Smooth muscle cell (in vitro differentiated cells): ENCODE measurements around the gene GUK1. TPM values are rescaled to one million over a fixed set of nuclear protein-coding genes. Genes with fewer than 3 reads are reported as not detected.
"Not testable (repeated sequence)": the region's sequence is repeated elsewhere in the genome, so short reads cannot be mapped to it uniquely, and the experiment has no call there.

ENCODE experiments used
- DNase-seq: peaks from one replicate; lab custom pipeline; 2025; ENCODE audit not compliant: unreplicated experiment; lab: John Stamatoyannopoulos, UW
- H2AFZ ChIP-seq: fragments of 200-600 bp; sonication (generic); 2 replicates; pipeline ENCODE4 v1.6.0; 2016; ENCODE audit warnings: antibody characterized with exemption, low read depth, mild to moderate bottlenecking
- H3F3A ChIP-seq: fragments of 200-600 bp; sonication (generic); 2 replicates; pipeline ENCODE4 v1.6.0; 2017; ENCODE audit warnings: antibody characterized with exemption, low read depth
- H3K27ac ChIP-seq: fragments of 200-600 bp; sonication (generic); 2 replicates; pipeline ENCODE4 v1.5.1; 2016; ENCODE audit warnings: low read depth, mild to moderate bottlenecking
- H3K27me3 ChIP-seq: fragments of 200-600 bp; sonication (generic); 2 replicates; pipeline ENCODE4 v1.6.1; 2016; ENCODE audit warnings: low read depth, mild to moderate bottlenecking
- H3K36me3 ChIP-seq: fragments of 200-600 bp; sonication (generic); 2 replicates; pipeline ENCODE4 v1.5.1; 2016; ENCODE audit warnings: low read depth
- H3K4me1 ChIP-seq: fragments of 200-600 bp; sonication (generic); 2 replicates; pipeline ENCODE4 v1.5.1; 2016; ENCODE audit warnings: low read depth
- H3K4me2 ChIP-seq: fragments of 200-600 bp; sonication (generic); 2 replicates; pipeline ENCODE4 v1.6.0; 2016; ENCODE audit warnings: mild to moderate bottlenecking
- H3K4me3 ChIP-seq: fragments of 200-600 bp; sonication (generic); 2 replicates; pipeline ENCODE4 v1.5.1; 2016; ENCODE audit warnings: mild to moderate bottlenecking
- H3K79me2 ChIP-seq: fragments of 200-600 bp; sonication (generic); 2 replicates; pipeline ENCODE4 v1.6.0; 2016; ENCODE audit warnings: low read depth, mild to moderate bottlenecking
- H3K9ac ChIP-seq: fragments of 200-600 bp; sonication (generic); 2 replicates; pipeline ENCODE4 v1.6.0; 2016; ENCODE audit warnings: low read depth
- H3K9me3 ChIP-seq: fragments of 200-600 bp; sonication (generic); replicated peaks from 2 replicates; pipeline ENCODE4 v1.5.1; 2016; ENCODE audit warnings: low read depth
- H4K20me1 ChIP-seq: fragments of 200-600 bp; sonication (generic); 2 replicates; pipeline ENCODE4 v1.6.0; 2016; ENCODE audit warnings: low read depth
- WGBS: methylation state at CpG from one replicate; pipeline ENCODE4 v1.1.7; 2016; ENCODE audit warnings: low lambda C conversion rate; 5-methylcytosine and 5-hydroxymethylcytosine counted together
- polyA plus RNA-seq: library from polyadenylated mRNA; unstranded; fragments of >200 nt; fragmentation: Nextera tagmentation; extraction: Ambion mirVana; gene quantifications from 2 replicates; pipeline ENCODE4 v1.2.1, GENCODE V29; 2016
- total RNA-seq: library from RNA; depleted of rRNA; stranded (reverse); fragments of >200 nt; gene quantifications from 2 replicates; pipeline ENCODE4 v1.2.3, GENCODE V29; 2014
- TF ChIP-seq, protein P1 (sequence below): fragments of 200-600 bp; sonication (generic); IDR thresholded peaks from 2 replicates; pipeline ENCODE4 v1.5.1; 2017; ENCODE audit warnings: borderline replicate concordance, mild to moderate bottlenecking, antibody characterized with exemption; ENCODE audit not compliant: insufficient read depth, poor library complexity, severe bottlenecking

Gene GUK1
- total and polyA plus RNA-seq, 2 experiments from 2014 or later: 205 to 465 TPM

DNA sequence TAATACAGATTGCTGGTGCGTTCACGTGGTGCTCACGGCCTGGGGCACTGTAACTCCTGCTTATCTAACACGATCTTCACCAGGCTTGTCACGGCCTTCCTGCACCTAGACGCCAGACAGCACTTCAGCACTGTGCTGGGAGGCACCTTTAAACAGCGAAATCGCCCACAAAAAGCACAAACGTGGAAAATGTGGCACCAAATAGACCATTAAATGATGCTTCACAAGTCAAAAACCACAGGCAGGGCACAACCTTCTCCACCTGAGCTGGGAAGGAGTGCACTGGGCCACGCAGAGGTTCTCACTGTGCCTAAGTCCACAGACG, 45.5 kb downstream of the GUK1 start:
- DNase-seq: no peak
- Histone ChIP-seq H3K27ac (no peak overlapping the region), H4K20me1 (no peaks in the 10 kb centered on the region), H3K4me1 (no peaks in the 10 kb centered on the region), H3K79me2 (no peaks in the 10 kb centered on the region), H3K9me3 (no peaks in the 10 kb centered on the region), H3F3A (no peaks in the 10 kb centered on the region), H3K27me3 (no peaks in the 10 kb centered on the region), H3K9ac (no peak overlapping the region), H3K36me3 (peaks cover 4% of the 10 kb centered on the region), H3K4me3 (no peak overlapping the region), H3K4me2 (no peak overlapping the region), H2AFZ (no peak overlapping the region)
- 65% methylated on average over 11 of the region's 11 CpGs for WGBS
- TF ChIP-seq, protein P1, sequence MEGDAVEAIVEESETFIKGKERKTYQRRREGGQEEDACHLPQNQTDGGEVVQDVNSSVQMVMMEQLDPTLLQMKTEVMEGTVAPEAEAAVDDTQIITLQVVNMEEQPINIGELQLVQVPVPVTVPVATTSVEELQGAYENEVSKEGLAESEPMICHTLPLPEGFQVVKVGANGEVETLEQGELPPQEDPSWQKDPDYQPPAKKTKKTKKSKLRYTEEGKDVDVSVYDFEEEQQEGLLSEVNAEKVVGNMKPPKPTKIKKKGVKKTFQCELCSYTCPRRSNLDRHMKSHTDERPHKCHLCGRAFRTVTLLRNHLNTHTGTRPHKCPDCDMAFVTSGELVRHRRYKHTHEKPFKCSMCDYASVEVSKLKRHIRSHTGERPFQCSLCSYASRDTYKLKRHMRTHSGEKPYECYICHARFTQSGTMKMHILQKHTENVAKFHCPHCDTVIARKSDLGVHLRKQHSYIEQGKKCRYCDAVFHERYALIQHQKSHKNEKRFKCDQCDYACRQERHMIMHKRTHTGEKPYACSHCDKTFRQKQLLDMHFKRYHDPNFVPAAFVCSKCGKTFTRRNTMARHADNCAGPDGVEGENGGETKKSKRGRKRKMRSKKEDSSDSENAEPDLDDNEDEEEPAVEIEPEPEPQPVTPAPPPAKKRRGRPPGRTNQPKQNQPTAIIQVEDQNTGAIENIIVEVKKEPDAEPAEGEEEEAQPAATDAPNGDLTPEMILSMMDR: no peak

DNA sequence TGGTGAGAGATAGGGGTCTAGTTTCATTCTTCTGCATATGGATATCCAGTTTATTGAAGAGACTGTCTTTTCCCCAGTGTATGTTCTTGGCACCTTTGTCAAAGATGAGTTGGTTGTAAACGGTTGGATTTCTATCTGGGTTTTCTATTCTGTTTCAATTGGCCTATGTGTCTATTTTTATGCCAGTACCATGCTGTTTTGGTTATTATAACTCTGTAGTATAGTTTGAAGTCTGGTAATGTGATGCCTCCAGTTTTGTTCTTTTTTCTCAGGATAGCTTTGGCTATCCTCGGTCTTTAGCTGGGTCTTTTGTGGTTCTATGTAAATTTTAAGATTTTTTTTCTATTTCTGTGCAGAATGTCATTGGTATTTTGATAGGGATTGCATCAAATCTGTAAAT, 48.2 kb downstream of the GUK1 start:
- not testable (repeated sequence) for H3K79me2 ChIP-seq, H3F3A ChIP-seq, H3K4me1 ChIP-seq, H3K27ac ChIP-seq, H3K9me3 ChIP-seq, H3K36me3 ChIP-seq, DNase-seq, H3K4me2 ChIP-seq, H2AFZ ChIP-seq, H4K20me1 ChIP-seq, H3K27me3 ChIP-seq, H3K4me3 ChIP-seq, H3K9ac ChIP-seq
- 88% methylated on average over 2 of the region's 2 CpGs for WGBS

DNA sequence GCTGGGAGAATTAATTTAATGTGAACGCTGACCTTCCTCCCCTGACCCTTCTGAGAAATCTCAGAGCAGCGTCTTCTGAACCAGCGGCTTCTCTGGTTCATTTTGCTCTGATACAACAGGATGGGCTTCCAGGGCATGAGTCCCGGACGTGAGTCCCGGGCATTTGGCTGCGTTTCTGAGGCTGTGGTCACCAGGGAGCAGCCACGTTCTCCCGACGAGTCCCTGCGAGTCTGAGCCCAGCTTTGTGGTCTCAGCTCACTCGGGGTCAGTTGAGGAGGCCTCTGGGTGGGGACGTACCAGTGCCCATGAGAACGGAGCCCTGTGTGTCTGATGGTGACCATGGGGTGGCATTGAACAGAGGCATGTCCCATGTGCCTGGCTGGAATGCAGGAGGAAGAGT, 50.1 kb downstream of the GUK1 start:
- Histone ChIP-seq H3K27ac (no peak overlapping the region), H3K4me2 (no peak overlapping the region), H3K9me3 (no peaks in the 10 kb centered on the region), H4K20me1 (no peaks in the 10 kb centered on the region), H3K4me3 (no peak overlapping the region), H3K36me3 (peaks cover 4% of the 10 kb centered on the region), H2AFZ (no peak overlapping the region), H3K9ac (no peak overlapping the region), H3K79me2 (no peaks in the 10 kb centered on the region), H3K27me3 (no peaks in the 10 kb centered on the region), H3F3A (no peaks in the 10 kb centered on the region), H3K4me1 (no peaks in the 10 kb centered on the region)
- WGBS: 85% methylated on average over 14 of the region's 14 CpGs
- DNase-seq: no peak
- TF ChIP-seq, protein P1: no peak

DNA sequence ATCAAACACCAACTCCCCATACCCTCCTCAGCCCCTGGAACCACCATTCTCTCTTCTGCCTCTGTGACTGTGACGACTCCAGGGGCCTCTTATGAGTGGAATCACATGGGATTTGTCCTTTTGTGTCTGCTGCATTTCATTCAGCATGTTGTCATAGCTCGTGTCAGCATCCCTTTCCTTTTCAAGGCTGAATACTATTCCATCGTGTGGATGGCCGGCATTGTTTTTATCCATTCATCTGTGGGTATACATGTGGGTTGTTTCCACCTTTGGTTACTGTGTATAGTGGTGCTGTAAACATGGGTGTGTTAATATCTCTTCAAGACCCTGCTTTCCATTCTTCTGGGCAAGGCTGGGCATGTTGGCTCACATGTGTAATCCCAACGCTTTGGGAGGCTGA, 50.7 kb downstream of the GUK1 start:
- TF ChIP-seq, protein P1: no peak
- no peak overlapping the region for H3K4me2 ChIP-seq
- H3K27me3 ChIP-seq: no peaks in the 10 kb centered on the region
- no peaks in the 10 kb centered on the region for H3F3A ChIP-seq
- H3K9me3 ChIP-seq: no peaks in the 10 kb centered on the region
- no peak overlapping the region for H2AFZ ChIP-seq
- H3K36me3 ChIP-seq: peaks cover 4% of the 10 kb centered on the region
- no peak overlapping the region for H3K27ac ChIP-seq
- H4K20me1 ChIP-seq: no peaks in the 10 kb centered on the region
- no peaks in the 10 kb centered on the region for H3K79me2 ChIP-seq
- WGBS: 92% methylated on average over 5 of the region's 5 CpGs
- H3K9ac ChIP-seq: no peak overlapping the region
- no peak for DNase-seq
- H3K4me1 ChIP-seq: no peaks in the 10 kb centered on the region
- no peak overlapping the region for H3K4me3 ChIP-seq
